KOPT-K1 (cell line): ENCODE results near the gene CUBN.

Source experiments
- H3K27ac ChIP-seq: fragments of 200-600 bp; sonication (generic); 2 replicates; pipeline ENCODE4 v1.5.1; 2016; ENCODE audit warnings: antibody characterized with exemption, mild to moderate bottlenecking, low read depth, low read length; ENCODE audit not compliant: poor library complexity, severe bottlenecking
- H3K36me3 ChIP-seq: fragments of 200-600 bp; sonication (generic); 2 replicates; pipeline ENCODE4 v1.5.1; 2017; ENCODE audit warnings: antibody characterized with exemption, mild to moderate bottlenecking, low read length, moderate library complexity; ENCODE audit not compliant: insufficient read depth
- H3K9me3 ChIP-seq: fragments of 200-600 bp; sonication (generic); 2 replicates; pipeline ENCODE4 v1.5.1; 2017; ENCODE audit warnings: antibody characterized with exemption, low read length, mild to moderate bottlenecking; ENCODE audit not compliant: insufficient read depth, poor library complexity, severe bottlenecking

CUBN gene

DNA sequence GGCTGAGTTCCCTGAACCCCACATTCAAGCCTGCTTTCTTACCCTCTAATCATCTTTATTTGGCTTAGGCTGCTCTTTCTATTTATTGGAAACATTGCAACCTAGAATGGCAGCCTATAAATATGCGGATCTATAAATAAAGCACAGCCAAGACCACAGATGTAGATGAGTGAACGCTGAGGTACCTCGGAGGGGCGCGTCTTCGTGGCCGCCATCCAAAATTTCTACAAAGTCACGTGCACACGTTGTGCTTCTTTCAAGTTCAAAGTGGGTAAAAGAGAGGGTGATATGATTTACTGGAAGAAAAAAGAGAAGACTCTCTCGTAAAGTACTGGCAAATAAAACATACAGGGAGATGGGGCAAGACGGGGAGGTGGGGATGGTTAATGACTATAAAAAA is 179.8 kb downstream of the CUBN start:
- no peaks in the 10 kb centered on the region for H3K9me3 ChIP-seq
- no peak overlapping the region for H3K27ac ChIP-seq
- H3K36me3 ChIP-seq, result no peaks in the 10 kb centered on the region

DNA sequence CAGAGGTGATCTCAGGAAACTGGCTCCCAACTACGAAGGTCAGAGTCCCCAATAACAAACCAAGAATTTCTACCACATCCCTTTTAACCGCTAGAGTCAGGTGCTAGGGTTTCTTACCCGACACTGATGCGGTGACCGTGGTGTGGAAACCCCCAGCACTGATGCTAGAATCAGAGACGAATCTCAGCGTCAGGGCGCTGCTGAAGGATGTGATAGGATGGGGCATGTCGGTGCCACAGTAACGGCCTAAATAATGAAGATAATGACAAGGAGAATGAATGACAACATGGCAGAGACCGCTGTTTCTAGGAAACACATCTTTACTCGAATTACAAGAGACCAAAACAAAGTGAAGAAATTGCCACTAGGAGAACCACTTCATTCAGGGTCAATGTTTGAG is 181.2 kb downstream of the CUBN start:
- Histone ChIP-seq H3K27ac (no peak overlapping the region), H3K9me3 (no peaks in the 10 kb centered on the region), H3K36me3 (no peaks in the 10 kb centered on the region)

DNA sequence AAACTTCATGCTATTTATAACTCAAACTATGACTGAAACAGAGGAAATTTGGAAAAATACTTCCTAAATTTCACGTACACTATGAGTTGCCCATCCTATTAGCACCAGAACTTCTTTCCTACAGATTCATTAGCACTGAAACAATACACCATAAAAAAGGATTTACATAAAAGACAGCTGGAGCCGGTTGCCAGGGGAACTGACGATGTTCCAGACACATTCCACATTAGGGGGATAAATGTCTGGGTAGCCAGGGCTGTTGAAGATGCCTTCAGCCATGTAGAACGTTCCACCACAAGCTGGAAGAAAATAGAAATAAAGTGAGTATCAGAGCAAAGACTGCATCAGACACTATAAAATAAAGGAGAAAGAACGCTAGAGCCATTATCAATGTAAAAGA is 182.5 kb downstream of the CUBN start:
- H3K9me3 ChIP-seq, result no peaks in the 10 kb centered on the region
- no peak overlapping the region for H3K27ac ChIP-seq
- no peaks in the 10 kb centered on the region for H3K36me3 ChIP-seq

- H3K27ac ChIP-seq, result no peak overlapping the region
- no peaks in the 10 kb centered on the region for H3K36me3 ChIP-seq
- no peaks in the 10 kb centered on the region for H3K9me3 ChIP-seq
These were observed 184.0 kb downstream of the CUBN start for GRCh38 chr10:16945593-16945992.

- H3K36me3 ChIP-seq, result no peaks in the 10 kb centered on the region
- no peak overlapping the region for H3K27ac ChIP-seq
- H3K9me3 ChIP-seq, result no peaks in the 10 kb centered on the region
These were observed 184.6 kb downstream of the CUBN start for GRCh38 chr10:16944986-16945385.

DNA sequence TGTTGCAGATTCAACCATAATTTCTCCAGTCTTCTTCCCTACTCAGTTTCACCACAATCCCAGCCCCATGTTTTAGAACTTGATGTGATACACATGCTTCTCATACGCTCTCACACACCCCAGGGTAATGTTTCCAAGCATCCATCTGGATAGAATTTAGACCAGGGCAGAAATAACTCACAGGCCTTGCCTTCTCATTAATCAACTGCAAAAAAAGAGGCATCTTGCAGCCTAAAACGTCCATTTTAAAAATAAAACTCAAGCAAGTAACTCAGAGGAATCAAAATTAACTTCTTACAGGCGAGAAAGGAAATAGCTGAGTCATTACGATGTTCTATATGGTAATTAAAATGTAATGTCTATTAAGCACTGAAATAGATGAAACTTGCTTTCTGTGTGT is 185.2 kb downstream of the CUBN start:
- Histone ChIP-seq H3K9me3 (no peaks in the 10 kb centered on the region), H3K36me3 (no peaks in the 10 kb centered on the region), H3K27ac (no peak overlapping the region)

DNA sequence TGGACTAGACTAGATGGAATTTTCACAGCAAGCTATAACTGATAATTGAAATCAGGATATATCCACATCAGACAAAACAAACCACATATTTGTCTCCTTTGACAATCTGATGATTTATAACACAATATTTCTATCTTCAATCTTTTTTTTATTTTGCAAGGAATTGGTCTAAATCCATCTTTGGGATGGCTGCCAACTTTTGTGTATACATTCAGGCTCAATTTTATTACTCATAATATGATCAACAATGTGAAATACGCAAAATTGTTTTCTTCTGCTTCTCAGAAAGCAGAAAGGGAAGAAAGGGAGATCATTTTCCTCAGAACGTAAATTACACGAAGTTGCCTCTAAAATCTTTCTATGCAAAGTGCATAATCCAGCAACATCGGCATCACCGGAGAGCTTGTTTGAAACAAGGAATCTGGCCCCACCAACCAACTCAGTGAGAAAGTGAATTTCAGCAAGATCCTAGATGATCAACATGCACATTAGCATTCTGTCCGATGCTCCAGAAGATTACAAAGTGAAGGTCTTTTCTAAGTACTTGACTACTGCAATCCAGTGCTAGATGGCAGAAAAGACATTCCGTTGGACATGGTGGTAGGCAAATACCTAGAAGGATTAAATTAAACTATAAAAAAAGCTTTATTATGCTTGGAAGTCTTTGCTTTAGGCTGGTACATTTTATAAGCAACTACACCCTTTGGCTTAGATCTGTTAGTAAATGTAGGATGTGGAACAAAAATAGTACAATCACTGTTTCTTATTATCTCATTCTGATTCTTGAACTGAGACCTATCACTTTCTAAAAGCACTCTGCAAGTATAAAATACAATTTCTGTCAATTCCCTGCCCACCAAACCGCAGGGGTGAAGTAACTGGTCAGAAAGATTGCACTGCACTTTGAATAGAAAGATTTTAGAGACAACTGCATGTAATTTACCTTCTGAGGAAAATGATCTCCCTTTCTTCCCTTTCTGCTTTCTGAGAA is 186.0 kb downstream of the CUBN start:
- no peaks in the 10 kb centered on the region for H3K9me3 ChIP-seq
- H3K27ac ChIP-seq, result no peak overlapping the region

DNA sequence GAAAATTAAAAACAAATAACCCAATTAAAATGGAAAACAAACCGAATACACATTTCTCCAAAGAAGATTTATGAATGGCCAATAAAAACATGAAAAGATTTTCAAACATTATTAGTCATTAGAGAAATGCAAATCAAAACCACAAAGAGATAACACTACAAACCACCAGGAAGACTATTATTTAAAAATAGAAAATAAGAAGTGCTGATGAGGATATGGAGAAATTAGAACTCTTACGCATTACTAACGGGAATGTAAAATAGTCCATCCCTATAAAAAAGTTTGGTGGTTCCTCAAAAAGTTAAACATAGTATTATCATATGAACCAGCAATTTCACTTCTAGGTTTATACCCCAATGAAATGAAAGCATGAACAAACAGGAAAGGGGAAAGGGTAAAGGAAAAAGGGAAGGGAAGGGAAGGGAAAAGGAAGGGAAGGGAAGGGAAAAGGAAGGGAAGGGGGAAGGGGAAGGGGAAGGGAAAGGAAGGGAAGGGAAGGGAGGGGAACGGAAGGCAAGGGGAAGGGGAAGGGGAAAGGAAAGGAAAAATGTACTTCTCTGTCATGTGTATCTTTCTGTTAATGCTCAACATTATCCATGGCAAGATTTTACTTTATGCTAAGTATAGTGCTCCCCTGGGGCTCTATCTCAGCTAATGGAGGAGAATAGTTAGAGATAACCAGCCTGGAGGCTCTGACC is 187.1 kb downstream of the CUBN start:
- Histone ChIP-seq H3K36me3 (no peaks in the 10 kb centered on the region), H3K9me3 (no peaks in the 10 kb centered on the region), H3K27ac (no peak overlapping the region)

More for the DNA sequence above, 186.0 kb downstream of the CUBN start:
- H3K36me3 ChIP-seq, result no peaks in the 10 kb centered on the region

GRCh38 chr10:16941870-16942269 is 187.7 kb downstream of the CUBN start:
- Histone ChIP-seq H3K36me3 (no peaks in the 10 kb centered on the region), H3K9me3 (no peaks in the 10 kb centered on the region), H3K27ac (no peak overlapping the region)

DNA sequence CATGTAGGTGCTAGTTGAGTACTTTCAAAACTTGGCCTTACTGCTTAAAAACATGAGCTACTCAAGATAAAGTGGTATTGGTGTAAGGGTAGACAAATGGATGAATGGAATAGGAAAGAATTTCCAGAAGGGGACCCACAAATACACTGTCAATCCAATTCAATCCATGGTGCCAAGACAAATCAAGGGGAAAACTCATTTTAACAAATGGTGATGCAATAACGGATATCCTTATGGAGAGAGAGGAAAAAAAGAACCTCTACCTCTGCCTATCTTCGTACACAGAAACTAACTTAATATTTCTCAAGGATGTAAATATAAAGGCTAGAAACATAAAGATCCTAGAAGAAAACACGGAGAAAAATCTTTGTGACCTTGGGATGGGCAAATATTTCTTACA is 188.5 kb downstream of the CUBN start:
- no peaks in the 10 kb centered on the region for H3K36me3 ChIP-seq
- no peaks in the 10 kb centered on the region for H3K9me3 ChIP-seq

GRCh38 chr10:16938952-16939351 is 190.7 kb downstream of the CUBN start:
- no peaks in the 10 kb centered on the region for H3K9me3 ChIP-seq

More for the DNA sequence above, 188.5 kb downstream of the CUBN start:
- H3K27ac ChIP-seq, result no peak overlapping the region

DNA sequence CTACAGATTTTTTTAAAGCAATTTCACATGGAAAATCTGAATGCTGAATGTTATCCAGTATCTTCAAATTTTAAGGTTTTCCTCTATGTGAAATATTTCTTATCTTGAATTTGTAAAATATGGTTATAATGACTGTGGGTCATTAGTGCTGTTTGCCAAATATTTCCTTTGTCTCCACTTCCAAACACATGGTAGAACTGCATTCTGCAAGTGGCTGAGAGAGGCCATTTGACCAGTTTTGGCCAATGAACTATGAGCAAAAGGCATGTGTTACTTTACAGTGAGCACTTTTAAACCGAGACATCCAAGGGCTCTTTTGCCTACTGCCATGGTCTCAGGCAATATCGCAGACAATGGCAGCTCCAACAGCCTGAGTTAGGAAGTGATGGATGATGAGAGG is 195.2 kb downstream of the CUBN start:
- no peaks in the 10 kb centered on the region for H3K36me3 ChIP-seq
- no peak overlapping the region for H3K27ac ChIP-seq
- no peaks in the 10 kb centered on the region for H3K9me3 ChIP-seq

More at GRCh38 chr10:16938952-16939351, 190.7 kb downstream of the CUBN start:
- no peaks in the 10 kb centered on the region for H3K36me3 ChIP-seq
- no peak overlapping the region for H3K27ac ChIP-seq

GRCh38 chr10:16933783-16934182 is 195.8 kb downstream of the CUBN start:
- no peaks in the 10 kb centered on the region for H3K36me3 ChIP-seq
- H3K9me3 ChIP-seq, result no peaks in the 10 kb centered on the region
- no peak overlapping the region for H3K27ac ChIP-seq

DNA sequence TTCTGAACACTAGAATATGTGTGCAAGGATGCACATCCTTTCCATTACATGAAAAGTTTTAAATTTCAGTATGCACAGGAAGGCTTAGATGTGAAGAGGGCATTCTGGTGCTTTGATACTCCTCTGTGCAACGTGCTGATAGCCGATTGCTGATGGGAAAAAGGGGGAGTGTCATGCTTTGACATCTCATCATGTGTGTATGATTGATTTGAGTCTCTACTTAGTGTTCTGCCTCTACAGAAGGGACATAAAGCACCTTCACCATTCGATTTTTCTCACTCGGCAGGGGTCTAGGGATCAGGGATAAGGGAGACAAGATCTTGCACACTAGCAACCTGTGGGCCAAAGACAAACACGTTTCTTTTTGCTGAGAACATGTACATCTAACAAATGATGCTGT is 197.7 kb downstream of the CUBN start:
- Histone ChIP-seq H3K27ac (no peak overlapping the region), H3K9me3 (no peaks in the 10 kb centered on the region), H3K36me3 (no peaks in the 10 kb centered on the region)

- Histone ChIP-seq H3K9me3 (no peaks in the 10 kb centered on the region), H3K36me3 (no peaks in the 10 kb centered on the region), H3K27ac (no peak overlapping the region)
These were observed 199.1 kb downstream of the CUBN start for GRCh38 chr10:16930540-16930939.
